GM12878 (cell line): ENCODE measurements around the gene XYLB.

Experiments
- CHD1 ChIP-seq: IDR thresholded peaks from 2 replicates; pipeline ENCODE4 v1.6.1; 2012; ENCODE audit warnings: low read depth, low read length, improper control_type of control experiment
- RFX5 ChIP-seq: IDR thresholded peaks from 2 replicates; pipeline ENCODE4 v1.6.1; 2011; ENCODE audit warnings: low read depth, low read length, improper control_type of control experiment
- SIN3A ChIP-seq: IDR thresholded peaks from 2 replicates; pipeline ENCODE4 v1.6.1; 2012; ENCODE audit warnings: low read depth, low read length, improper control_type of control experiment
- TF ChIP-seq, protein P1 (sequence below): IDR thresholded peaks from 2 replicates; pipeline ENCODE4 v1.6.1; 2011; ENCODE audit warnings: low read depth, low read length, improper control_type of control experiment, borderline replicate concordance
- TF ChIP-seq, protein P2 (sequence below): fragments of 450-650 bp; formaldehyde crosslinking; IDR thresholded peaks from 2 replicates; pipeline ENCODE4 v1.4.0; 2020; ENCODE audit warnings: mild to moderate bottlenecking, moderate library complexity

- TF ChIP-seq, protein P1, sequence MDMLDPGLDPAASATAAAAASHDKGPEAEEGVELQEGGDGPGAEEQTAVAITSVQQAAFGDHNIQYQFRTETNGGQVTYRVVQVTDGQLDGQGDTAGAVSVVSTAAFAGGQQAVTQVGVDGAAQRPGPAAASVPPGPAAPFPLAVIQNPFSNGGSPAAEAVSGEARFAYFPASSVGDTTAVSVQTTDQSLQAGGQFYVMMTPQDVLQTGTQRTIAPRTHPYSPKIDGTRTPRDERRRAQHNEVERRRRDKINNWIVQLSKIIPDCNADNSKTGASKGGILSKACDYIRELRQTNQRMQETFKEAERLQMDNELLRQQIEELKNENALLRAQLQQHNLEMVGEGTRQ, result no peak
- TF ChIP-seq RFX5, result no peak
- TF ChIP-seq, protein P2, sequence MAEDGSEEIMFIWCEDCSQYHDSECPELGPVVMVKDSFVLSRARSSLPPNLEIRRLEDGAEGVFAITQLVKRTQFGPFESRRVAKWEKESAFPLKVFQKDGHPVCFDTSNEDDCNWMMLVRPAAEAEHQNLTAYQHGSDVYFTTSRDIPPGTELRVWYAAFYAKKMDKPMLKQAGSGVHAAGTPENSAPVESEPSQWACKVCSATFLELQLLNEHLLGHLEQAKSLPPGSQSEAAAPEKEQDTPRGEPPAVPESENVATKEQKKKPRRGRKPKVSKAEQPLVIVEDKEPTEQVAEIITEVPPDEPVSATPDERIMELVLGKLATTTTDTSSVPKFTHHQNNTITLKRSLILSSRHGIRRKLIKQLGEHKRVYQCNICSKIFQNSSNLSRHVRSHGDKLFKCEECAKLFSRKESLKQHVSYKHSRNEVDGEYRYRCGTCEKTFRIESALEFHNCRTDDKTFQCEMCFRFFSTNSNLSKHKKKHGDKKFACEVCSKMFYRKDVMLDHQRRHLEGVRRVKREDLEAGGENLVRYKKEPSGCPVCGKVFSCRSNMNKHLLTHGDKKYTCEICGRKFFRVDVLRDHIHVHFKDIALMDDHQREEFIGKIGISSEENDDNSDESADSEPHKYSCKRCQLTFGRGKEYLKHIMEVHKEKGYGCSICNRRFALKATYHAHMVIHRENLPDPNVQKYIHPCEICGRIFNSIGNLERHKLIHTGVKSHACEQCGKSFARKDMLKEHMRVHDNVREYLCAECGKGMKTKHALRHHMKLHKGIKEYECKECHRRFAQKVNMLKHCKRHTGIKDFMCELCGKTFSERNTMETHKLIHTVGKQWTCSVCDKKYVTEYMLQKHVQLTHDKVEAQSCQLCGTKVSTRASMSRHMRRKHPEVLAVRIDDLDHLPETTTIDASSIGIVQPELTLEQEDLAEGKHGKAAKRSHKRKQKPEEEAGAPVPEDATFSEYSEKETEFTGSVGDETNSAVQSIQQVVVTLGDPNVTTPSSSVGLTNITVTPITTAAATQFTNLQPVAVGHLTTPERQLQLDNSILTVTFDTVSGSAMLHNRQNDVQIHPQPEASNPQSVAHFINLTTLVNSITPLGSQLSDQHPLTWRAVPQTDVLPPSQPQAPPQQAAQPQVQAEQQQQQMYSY (CRISPR knock-in tag), result no peak
- no peak for TF ChIP-seq SIN3A
- no peak for TF ChIP-seq CHD1
Observed at GRCh38 chr3:38370861-38371260, 24.3 kb downstream of the XYLB start.
